IMR-90 (cell line): Measurements from ENCODE around the gene OXLD1. TPM values are rescaled to one million over a fixed set of nuclear protein-coding genes. Genes with fewer than 3 reads are reported as not detected.
A peak's percentile ranks its signal among the peaks of the same experiment; 100 is the strongest.

Experiments
- ATAC-seq: fragments of 200-7000 bp; cut with Tn5 transposase; 2 replicates; pipeline ENCODE4 v1.9.1; 2020; ENCODE audit warnings: low read depth, mild to moderate bottlenecking, moderate library complexity
- BruUV-seq: library from RNA; stranded (reverse); fragments of 400-500 nt; replicated peaks from 2 replicates; lab custom pipeline; 2021; lab: Mats Ljungman, UMichigan
- CTCF ChIA-PET: fragments of 300-600 bp; formaldehyde crosslinking; extraction: SDS; loops from one replicate; lab custom pipeline; 2021; ENCODE audit warnings: antibody characterized with exemption; lab: Yijun Ruan, JAX
- POLR2A ChIA-PET: fragments of 300-600 bp; sonication (Branson Sonifier 250); formaldehyde crosslinking; loops from one replicate; lab custom pipeline; 2022; ENCODE audit warnings: antibody characterized with exemption; ENCODE audit not compliant: unreplicated experiment; lab: Charles Lee
- DNase-seq: peaks from one replicate; pipeline ENCODE4 v3.0.0; 2013
- H2AFZ ChIP-seq: replicated peaks from 2 replicates; pipeline ENCODE3; 2013; ENCODE audit warnings: low read length, mild to moderate bottlenecking; ENCODE audit not compliant: poor library complexity
- H2AK5ac ChIP-seq: 2 replicates; pipeline ENCODE4 v1.6.1; 2013; ENCODE audit warnings: low read depth, low read length, inconsistent platforms
- H2AK9ac ChIP-seq: replicated peaks from 2 replicates; pipeline ENCODE3; 2013; ENCODE audit warnings: mild to moderate bottlenecking, low read depth, low read length, moderate library complexity; ENCODE audit not compliant: poor library complexity
- H2BK120ac ChIP-seq: 2 replicates; pipeline ENCODE4 v1.6.1; 2013; ENCODE audit warnings: low read depth, low read length, inconsistent platforms
- H2BK15ac ChIP-seq: 3 replicates; pipeline ENCODE4 v1.6.1; 2013; ENCODE audit warnings: low read depth, low read length, inconsistent platforms
- H2BK20ac ChIP-seq: 2 replicates; pipeline ENCODE4 v1.6.1; 2013; ENCODE audit warnings: low read depth, mild to moderate bottlenecking, inconsistent platforms, low read length, moderate library complexity
- H2BK5ac ChIP-seq: 2 replicates; pipeline ENCODE4 v1.6.1; 2013; ENCODE audit warnings: mild to moderate bottlenecking, low read depth, low read length, inconsistent platforms; ENCODE audit not compliant: poor library complexity, severe bottlenecking
- H3K14ac ChIP-seq: replicated peaks from 2 replicates; pipeline ENCODE4 v1.6.1; 2013; ENCODE audit warnings: low read depth, low read length, inconsistent platforms
- H3K18ac ChIP-seq: 2 replicates; pipeline ENCODE4 v1.6.1; 2013; ENCODE audit warnings: low read depth, low read length, control low read depth
- H3K23ac ChIP-seq: 2 replicates; pipeline ENCODE4 v1.6.1; 2013; ENCODE audit warnings: low read depth, low read length, inconsistent platforms
- H3K27ac ChIP-seq: 2 replicates; pipeline ENCODE4 v1.5.1; 2013; ENCODE audit warnings: mild to moderate bottlenecking, control low read depth, low read length; ENCODE audit not compliant: insufficient read depth
- H3K27me3 ChIP-seq: 2 replicates; pipeline ENCODE4 v1.6.1; 2013; ENCODE audit warnings: low read length; ENCODE audit not compliant: control insufficient read depth, insufficient read depth
- H3K36me3 ChIP-seq: 2 replicates; pipeline ENCODE4 v1.6.1; 2013; ENCODE audit warnings: low read length, mixed read lengths; ENCODE audit not compliant: control insufficient read depth, insufficient read depth
- H3K4ac ChIP-seq: 2 replicates; pipeline ENCODE4 v1.6.1; 2013; ENCODE audit warnings: low read depth, low read length, inconsistent platforms
- H3K4me1 ChIP-seq: 2 replicates; pipeline ENCODE4 v1.6.1; 2013; ENCODE audit warnings: low read length, mixed read lengths; ENCODE audit not compliant: control insufficient read depth, insufficient read depth
- H3K4me2 ChIP-seq: 2 replicates; pipeline ENCODE4 v1.6.1; 2013; ENCODE audit warnings: low read depth, mild to moderate bottlenecking, control low read depth, low read length, moderate library complexity
- H3K4me3 ChIP-seq: 2 replicates; pipeline ENCODE4 v1.5.1; 2013; ENCODE audit warnings: low read depth, mild to moderate bottlenecking, control low read depth, low read length, moderate library complexity; ENCODE audit not compliant: insufficient read depth
- H3K56ac ChIP-seq: 2 replicates; pipeline ENCODE4 v1.6.1; 2013; ENCODE audit warnings: low read length, inconsistent platforms; ENCODE audit not compliant: insufficient read depth; ENCODE audit errors: extremely low read depth
- H3K79me1 ChIP-seq, 2 experiments: 2 replicates each; pipeline ENCODE4 v1.6.1; 2013; ENCODE audit warnings: low read length in 2 of 2, inconsistent platforms in 1 of 2, low read depth in 1 of 2
- H3K9ac ChIP-seq: 2 replicates; pipeline ENCODE4 v1.6.1; 2013; ENCODE audit warnings: low read depth, low read length, control low read depth
- H3K9me1 ChIP-seq: 2 replicates; pipeline ENCODE4 v1.6.1; 2013; ENCODE audit warnings: low read length, inconsistent platforms; ENCODE audit not compliant: insufficient read depth
- H3K9me3 ChIP-seq: 2 replicates; pipeline ENCODE4 v1.6.1; 2013; ENCODE audit warnings: low read length; ENCODE audit not compliant: control insufficient read depth, insufficient read depth
- H4K20me1 ChIP-seq: 2 replicates; pipeline ENCODE4 v1.6.1; 2013; ENCODE audit warnings: low read length, inconsistent platforms; ENCODE audit not compliant: insufficient read depth
- H4K5ac ChIP-seq: 2 replicates; pipeline ENCODE4 v1.6.1; 2013; ENCODE audit warnings: mild to moderate bottlenecking, low read depth, low read length, control low read depth
- H4K8ac ChIP-seq, 2 experiments: 2 replicates each; pipeline ENCODE4 v1.6.1; 2013; ENCODE audit warnings: low read depth in 2 of 2, low read length in 2 of 2, control low read depth in 1 of 2, inconsistent platforms in 1 of 2
- H4K91ac ChIP-seq: 2 replicates; pipeline ENCODE4 v1.6.1; 2013; ENCODE audit warnings: low read depth, low read length, inconsistent platforms; ENCODE audit not compliant: insufficient read depth
- MAZ ChIP-seq: IDR thresholded peaks from 2 replicates; pipeline ENCODE4 v1.6.1; 2012; ENCODE audit warnings: low read depth, mild to moderate bottlenecking, low read length, improper control_type of control experiment, moderate library complexity, borderline replicate concordance
- NFE2L2 ChIP-seq: fragments of 150-350 bp; IDR thresholded peaks from 2 replicates; pipeline ENCODE4 v1.6.1; 2016; ENCODE audit warnings: low read depth, mild to moderate bottlenecking, low read length
- POLR2A ChIP-seq: IDR thresholded peaks from 2 replicates; pipeline ENCODE4 v1.6.1; 2012; ENCODE audit warnings: mild to moderate bottlenecking, low read depth, low read length
- RAD21 ChIP-seq: IDR thresholded peaks from 2 replicates; pipeline ENCODE4 v1.6.1; 2012; ENCODE audit warnings: low read length, improper control_type of control experiment
- RCOR1 ChIP-seq: IDR thresholded peaks from 2 replicates; pipeline ENCODE4 v1.6.1; 2012; ENCODE audit warnings: mild to moderate bottlenecking, low read length, improper control_type of control experiment; ENCODE audit not compliant: insufficient replicate concordance
- SMC3 ChIP-seq: fragments of 150-350 bp; IDR thresholded peaks from 2 replicates; pipeline ENCODE4 v1.6.1; 2016; ENCODE audit warnings: low read depth, mild to moderate bottlenecking, antibody characterized with exemption, low read length, moderate library complexity
- WGBS, 2 experiments: methylation state at CpG; one replicate each; pipeline versions ENCODE4 v1.1.5 to v1.1.7; 2013; ENCODE audit warnings: missing lambda C conversion rate in 2 of 2; ENCODE audit not compliant: insufficient read length in 1 of 2; ENCODE audit errors: extremely low coverage in 2 of 2; 5-methylcytosine and 5-hydroxymethylcytosine counted together
- dilution Hi-C: fragments of 300-500 bp; cut with HindIII; formaldehyde crosslinking; loops from one replicate; pipeline ENCODE4 v1.14.3; 2018; ENCODE audit warnings: low sequenced_read_pairs; ENCODE audit not compliant: unreplicated experiment
- in situ Hi-C: fragments of 300-500 bp; cut with MboI; formaldehyde crosslinking; loops from 3 replicates; pipeline ENCODE4 v1.14.3; 2019; ENCODE audit warnings: low sequenced_read_pairs, inconsistent platforms, mixed read lengths
- intact Hi-C: fragments of 100-400 bp; cut with micrococcal nuclease; formaldehyde crosslinking; loops from 2 replicates; pipeline ENCODE4 v1.10.0; 2022
- polyA plus RNA-seq, 3 experiments: library from polyadenylated mRNA; depleted of rRNA; stranded (reverse); fragments of >200 nt; gene quantifications; 2 replicates each; pipeline ENCODE4 v1.2.3, GENCODE V29; 2012; ENCODE audit warnings: low replicate concordance in 1 of 3
- total RNA-seq: library from RNA; depleted of rRNA; stranded (reverse); fragments of >200 nt; gene quantifications from 2 replicates; pipeline ENCODE4 v1.2.3, GENCODE V29; 2012
- TF ChIP-seq, protein P1 (sequence below): fragments of 150-350 bp; IDR thresholded peaks from 2 replicates; pipeline ENCODE4 v1.6.1; 2016; ENCODE audit warnings: low read depth, mild to moderate bottlenecking, low read length, moderate library complexity, borderline replicate concordance

Gene OXLD1
- total and polyA plus RNA-seq, 2 of the 4 experiments (the other 2 are of a cell fraction): 9.9 to 22.3 TPM

GRCh38 chr17:81638683-81639082, 27.7 kb downstream of the OXLD1 start (continued):
- TF ChIP-seq, protein P1, sequence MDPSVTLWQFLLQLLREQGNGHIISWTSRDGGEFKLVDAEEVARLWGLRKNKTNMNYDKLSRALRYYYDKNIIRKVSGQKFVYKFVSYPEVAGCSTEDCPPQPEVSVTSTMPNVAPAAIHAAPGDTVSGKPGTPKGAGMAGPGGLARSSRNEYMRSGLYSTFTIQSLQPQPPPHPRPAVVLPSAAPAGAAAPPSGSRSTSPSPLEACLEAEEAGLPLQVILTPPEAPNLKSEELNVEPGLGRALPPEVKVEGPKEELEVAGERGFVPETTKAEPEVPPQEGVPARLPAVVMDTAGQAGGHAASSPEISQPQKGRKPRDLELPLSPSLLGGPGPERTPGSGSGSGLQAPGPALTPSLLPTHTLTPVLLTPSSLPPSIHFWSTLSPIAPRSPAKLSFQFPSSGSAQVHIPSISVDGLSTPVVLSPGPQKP: no peak

GRCh38 chr17:81636505-81637288, 29.7 kb downstream of the OXLD1 start, which contains the start of the genes NPLOC4 and TSPAN10:
TSS of gene NPLOC4 (minus strand) at chr17:81637112. CDS start at chr17:81636930, 182 bp downstream.
TSS of gene TSPAN10 (plus strand) at chr17:81637196. CDS start at chr17:81642413, 5,217 bp downstream.
- Histone ChIP-seq H4K91ac (peak within 1 kb of the TSS; percentile 18), H3K27me3 (no peaks in the 10 kb centered on the region), H3K4me3 (peak within 1 kb of the TSS; percentile 57), H3K4ac (peak within 1 kb of the TSS; percentile 74), H3K27ac (peak within 1 kb of the TSS; percentile 65), H2AFZ (peak within 1 kb of the TSS; percentile 82), H2BK15ac (no peak within 1 kb of the TSS), H3K9me1 (peaks cover 14% of the 10 kb centered on the region), H4K8ac (peak within 1 kb of the TSS; percentile 73 to 95), H3K9ac (peak within 1 kb of the TSS; percentile 75), H3K23ac (peak within 1 kb of the TSS; percentile 97), H3K9me3 (no peaks in the 10 kb centered on the region), H3K4me1 (peaks cover 8% of the 10 kb centered on the region), H3K56ac (peak within 1 kb of the TSS; percentile 62; the same call in 1 of the 2 replicates), H3K4me2 (peak within 1 kb of the TSS; percentile 90), H3K18ac (peak within 1 kb of the TSS; percentile 33; the same call in 1 of the 2 replicates), H4K5ac (peak within 1 kb of the TSS; percentile 81), H2AK9ac (peak within 1 kb of the TSS; percentile 95), H4K20me1 (peaks cover 45% of the 10 kb centered on the region), H3K79me1 (peaks cover 5 to 25% of the 10 kb centered on the region in 2 experiments; a peak in 2 of 4 replicates), H3K36me3 (no peaks in the 10 kb centered on the region), H3K14ac (peak within 1 kb of the TSS; percentile 91), H2BK20ac (peak within 1 kb of the TSS; percentile 32; the same call in 1 of the 2 replicates), H2BK5ac (peak within 1 kb of the TSS; percentile 45), H2AK5ac (peak within 1 kb of the TSS; percentile 62), H2BK120ac (peak within 1 kb of the TSS; percentile 34)
- ChIA-PET CTCF (no interaction called here), POLR2A (interaction anchor here (0.6 kb wide), 1 partner anchor 15 kb away, joined by 3 read pairs; no protein-coding TSS in a partner anchor)
- intact Hi-C loops: loop anchor here (1.0 kb wide), 1 partner anchor 30 kb away; the partner anchor contains the start of genes CCDC137 and OXLD1
- WGBS, 2 experiments: 0% methylated on average over 36 of the region's 77 CpGs; no CpG with 5 or more reads in 1 of the 2 experiments
- DNase-seq (peak; percentile 80), ATAC-seq (peak; percentile 94)
- dilution Hi-C loops: no loop called here
- BruUV-seq: no TSS peak
- TF ChIP-seq MAZ: peak; percentile 71; the same call in 1 of the 2 replicates
- no peak; the same call in 1 of the 2 replicates for TF ChIP-seq RAD21
- no peak for TF ChIP-seq RCOR1
- peak; percentile 92 for TF ChIP-seq POLR2A
- peak; percentile 40 for TF ChIP-seq SMC3
- peak; percentile 44; the same call in 1 of the 2 replicates for TF ChIP-seq NFE2L2
- in situ Hi-C loops: no loop called here
